SK-N-SH (cell line): ENCODE measurements around the gene STK39.

ENCODE experiments used
- EP300 ChIP-seq, 2 experiments: IDR thresholded peaks; 2 replicates each; pipeline versions ENCODE4 v1.4.0 to v1.6.1; 2012; ENCODE audit warnings: borderline replicate concordance in 1 of 2, low read depth in 1 of 2, low read length in 1 of 2
- EZH2phosphoT487 ChIP-seq: fragments of 200-600 bp; sonication (generic); IDR thresholded peaks from 2 replicates; pipeline ENCODE4 v1.6.1; 2017; ENCODE audit warnings: low read depth, mixed run types, mild to moderate bottlenecking, antibody characterized with exemption, moderate library complexity, borderline replicate concordance
- JUND ChIP-seq: IDR thresholded peaks from 2 replicates; pipeline ENCODE4 v1.4.0; 2012
- MAX ChIP-seq: IDR thresholded peaks from 2 replicates; pipeline ENCODE4 v1.4.0; 2012; ENCODE audit warnings: low read depth
- NFIC ChIP-seq: IDR thresholded peaks from 2 replicates; pipeline ENCODE4 v1.4.0; 2012; ENCODE audit warnings: borderline replicate concordance
- RAD21 ChIP-seq: IDR thresholded peaks from 2 replicates; pipeline ENCODE4 v1.6.1; 2012; ENCODE audit warnings: mild to moderate bottlenecking, low read length
- SIN3A ChIP-seq: IDR thresholded peaks from 2 replicates; pipeline ENCODE4 v1.6.1; 2012; ENCODE audit warnings: low read depth, mild to moderate bottlenecking, low read length, moderate library complexity, borderline replicate concordance
- TF ChIP-seq, protein P1 (sequence below): fragments of 200-600 bp; sonication (generic); IDR thresholded peaks from 2 replicates; pipeline ENCODE4 v1.6.1; 2017; ENCODE audit warnings: antibody characterized with exemption, mild to moderate bottlenecking, moderate library complexity

- TF ChIP-seq MAX: no peak
- TF ChIP-seq NFIC: no peak
- TF ChIP-seq, protein P1, sequence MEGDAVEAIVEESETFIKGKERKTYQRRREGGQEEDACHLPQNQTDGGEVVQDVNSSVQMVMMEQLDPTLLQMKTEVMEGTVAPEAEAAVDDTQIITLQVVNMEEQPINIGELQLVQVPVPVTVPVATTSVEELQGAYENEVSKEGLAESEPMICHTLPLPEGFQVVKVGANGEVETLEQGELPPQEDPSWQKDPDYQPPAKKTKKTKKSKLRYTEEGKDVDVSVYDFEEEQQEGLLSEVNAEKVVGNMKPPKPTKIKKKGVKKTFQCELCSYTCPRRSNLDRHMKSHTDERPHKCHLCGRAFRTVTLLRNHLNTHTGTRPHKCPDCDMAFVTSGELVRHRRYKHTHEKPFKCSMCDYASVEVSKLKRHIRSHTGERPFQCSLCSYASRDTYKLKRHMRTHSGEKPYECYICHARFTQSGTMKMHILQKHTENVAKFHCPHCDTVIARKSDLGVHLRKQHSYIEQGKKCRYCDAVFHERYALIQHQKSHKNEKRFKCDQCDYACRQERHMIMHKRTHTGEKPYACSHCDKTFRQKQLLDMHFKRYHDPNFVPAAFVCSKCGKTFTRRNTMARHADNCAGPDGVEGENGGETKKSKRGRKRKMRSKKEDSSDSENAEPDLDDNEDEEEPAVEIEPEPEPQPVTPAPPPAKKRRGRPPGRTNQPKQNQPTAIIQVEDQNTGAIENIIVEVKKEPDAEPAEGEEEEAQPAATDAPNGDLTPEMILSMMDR: no peak
- no peak for TF ChIP-seq SIN3A
- TF ChIP-seq EZH2phosphoT487: no peak
- TF ChIP-seq EP300 (IDR thresholded peaks at IDR 0.05; ENCODE audit: borderline replicate concordance in 1 of 2, low read depth in 1 of 2, low read length in 1 of 2): no peak
- TF ChIP-seq JUND: no peak
- TF ChIP-seq RAD21: no peak
Observed at GRCh38 chr2:168132389-168132788, 115.0 kb downstream of the STK39 start.
